HCT116 (cell line): ENCODE results near the gene PRMT9. TPM values are rescaled to one million over a fixed set of nuclear protein-coding genes. Genes with fewer than 3 reads are reported as not detected.

ENCODE experiments used
- ATAC-seq: fragments of 200-7000 bp; cut with Tn5 transposase; 2 replicates; pipeline ENCODE4 v1.9.1; 2020; ENCODE audit warnings: mild to moderate bottlenecking, moderate library complexity
- BruUV-seq: library from RNA; stranded (reverse); fragments of 400-500 nt; replicated peaks from 2 replicates; lab custom pipeline; 2021; lab: Mats Ljungman, UMichigan
- CTCF ChIA-PET: fragments of 300-600 bp; sonication (Branson Sonifier 250); formaldehyde crosslinking; loops from one replicate; lab custom pipeline; 2021; ENCODE audit warnings: antibody characterized with exemption; lab: Charles Lee
- POLR2A ChIA-PET: fragments of 300-600, 350-600 bp; sonication (Branson Sonifier 250); formaldehyde crosslinking; loops from one replicate; lab custom pipeline; 2021; ENCODE audit warnings: antibody characterized with exemption; lab: Charles Lee
- RAD21 ChIA-PET, 2 experiments: fragments of 300-600 bp; sonication (Branson Sonifier 250); formaldehyde crosslinking; loops; one replicate each; lab custom pipeline; 2023; ENCODE audit warnings: low total read pairs in 2 of 2; ENCODE audit not compliant: uncharacterized antibody in 2 of 2, unreplicated experiment in 2 of 2, low non-redundant PET in 1 of 2; lab: Charles Lee
- DNase-seq: peaks from one replicate; pipeline ENCODE4 v3.0.0-alpha.2; 2010; ENCODE audit warnings: low read depth, low spot score
- H2AFZ ChIP-seq: fragments of 200-600 bp; shearing (Covaris generic), sonication (generic); 2 replicates; pipeline ENCODE4 v1.6.1; 2017; ENCODE audit warnings: low read depth, mixed run types, mixed read lengths, antibody characterized with exemption, low read length; ENCODE audit not compliant: poor library complexity, severe bottlenecking
- H3K27ac ChIP-seq: 2 replicates; pipeline ENCODE4 v1.5.1; 2012; ENCODE audit warnings: low read depth, low read length
- H3K27me3 ChIP-seq: fragments of 200-600 bp; sonication (generic); 2 replicates; pipeline ENCODE4 v1.6.1; 2016; ENCODE audit warnings: mixed run types, low read length, mixed read lengths; ENCODE audit not compliant: insufficient read depth
- H3K36me3 ChIP-seq, 2 experiments: fragments of 200-500 bp in 1 of 2; fragments of 200-600 bp in 1 of 2; sonication (Bioruptor generic) in 1 of 2; sonication (generic) in 1 of 2; 2 replicates each; pipeline versions ENCODE4 v1.5.1 to v1.6.1; 2014 to 2016; ENCODE audit warnings: low read length in 2 of 2, inconsistent platforms in 1 of 2, mixed read lengths in 1 of 2, mixed run types in 1 of 2; ENCODE audit not compliant: insufficient read depth in 2 of 2, control insufficient read depth in 1 of 2
- H3K4me1 ChIP-seq, 2 experiments: fragments of 200-600 bp in 1 of 2; sonication (generic) in 1 of 2; 2 replicates each; pipeline versions ENCODE4 v1.5.1 to v1.6.1; 2012 to 2017; ENCODE audit warnings: low read length in 2 of 2, inconsistent platforms in 1 of 2, mild to moderate bottlenecking in 1 of 2, mixed read lengths in 1 of 2, mixed run types in 1 of 2, moderate library complexity in 1 of 2; ENCODE audit not compliant: insufficient read depth in 2 of 2, control insufficient read depth in 1 of 2
- H3K4me2 ChIP-seq: fragments of 200-600 bp; sonication (generic); 2 replicates; pipeline ENCODE4 v1.6.1; 2017; ENCODE audit warnings: mixed run types, low read length, mixed read lengths
- H3K4me3 ChIP-seq, 2 experiments: fragments of 200-600 bp in 1 of 2; sonication (generic) in 1 of 2; replicated peaks in 1 of 2; 2 replicates each; pipeline ENCODE4 v1.5.1; 2011 to 2016; ENCODE audit warnings: low read length in 2 of 2, control low read depth in 1 of 2, low read depth in 1 of 2, mild to moderate bottlenecking in 1 of 2, mixed read lengths in 1 of 2, mixed run types in 1 of 2
- H3K79me2 ChIP-seq: fragments of 200-600 bp; sonication (generic); 2 replicates; pipeline ENCODE4 v1.6.1; 2017; ENCODE audit warnings: mild to moderate bottlenecking, mixed run types, low read length, moderate library complexity, mixed read lengths; ENCODE audit not compliant: insufficient read depth
- H3K9ac ChIP-seq: fragments of 200-600 bp; sonication (generic); 2 replicates; pipeline ENCODE4 v1.6.1; 2016; ENCODE audit warnings: low read length, mixed read lengths
- H3K9me2 ChIP-seq: fragments of 200-600 bp; sonication (generic), shearing (Covaris generic); 2 replicates; pipeline ENCODE4 v1.6.1; 2017; ENCODE audit warnings: mixed run types, mild to moderate bottlenecking, moderate library complexity; ENCODE audit not compliant: insufficient read depth
- H3K9me3 ChIP-seq, 2 experiments: fragments of 200-500 bp in 1 of 2; fragments of 200-600 bp in 1 of 2; sonication (Bioruptor generic) in 1 of 2; sonication (generic) in 1 of 2; 2 replicates each; pipeline ENCODE4 v1.6.1; 2014 to 2017; ENCODE audit warnings: low read length in 2 of 2, mixed read lengths in 2 of 2, inconsistent platforms in 1 of 2, low read depth in 1 of 2, mild to moderate bottlenecking in 1 of 2, mixed run types in 1 of 2, moderate library complexity in 1 of 2; ENCODE audit not compliant: control insufficient read depth in 1 of 2, insufficient read depth in 1 of 2
- H4K20me1 ChIP-seq: fragments of 200-600 bp; sonication (generic), shearing (Covaris generic); 2 replicates; pipeline ENCODE4 v1.6.1; 2017; ENCODE audit warnings: mixed run types, mild to moderate bottlenecking, moderate library complexity; ENCODE audit not compliant: insufficient read depth
- CBX3 ChIP-seq: IDR thresholded peaks from 2 replicates; pipeline ENCODE4 v1.6.1; 2012; ENCODE audit warnings: low read depth
- CEBPB ChIP-seq: IDR thresholded peaks from 2 replicates; pipeline ENCODE4 v1.6.1; 2012; ENCODE audit warnings: low read depth
- CTCF ChIP-seq, 3 experiments: fragments of 200-600 bp in 1 of 3; sonication (generic) in 1 of 3; IDR thresholded peaks in 2 of 3; conservative IDR thresholded peaks in 1 of 3; 2 replicates each; pipeline ENCODE4 v1.5.1; 2012 to 2017; ENCODE audit warnings: low read depth in 2 of 3, low read length in 2 of 3, antibody characterized with exemption in 1 of 3, borderline replicate concordance in 1 of 3, control low read depth in 1 of 3, mild to moderate bottlenecking in 1 of 3, mixed read lengths in 1 of 3, mixed run types in 1 of 3, moderate library complexity in 1 of 3; ENCODE audit not compliant: insufficient read depth in 1 of 3
- EGR1 ChIP-seq: IDR thresholded peaks from 2 replicates; pipeline ENCODE4 v1.6.1; 2012; ENCODE audit warnings: low read depth
- EZH2phosphoT487 ChIP-seq: fragments of 200-600 bp; IDR thresholded peaks from 2 replicates; pipeline ENCODE4 v1.6.1; 2018; ENCODE audit warnings: antibody characterized with exemption, borderline replicate concordance
- FOSL1 ChIP-seq: IDR thresholded peaks from 2 replicates; pipeline ENCODE4 v1.6.1; 2012; ENCODE audit warnings: low read depth
- JUND ChIP-seq: IDR thresholded peaks from 2 replicates; pipeline ENCODE4 v1.6.1; 2012
- POLR2AphosphoS5 ChIP-seq: IDR thresholded peaks from 2 replicates; pipeline ENCODE4 v1.6.1; 2011; ENCODE audit warnings: mild to moderate bottlenecking, low read depth, low read length, moderate library complexity
- RAD21 ChIP-seq: IDR thresholded peaks from 2 replicates; pipeline ENCODE4 v1.6.1; 2012; ENCODE audit warnings: low read depth, mild to moderate bottlenecking
- REST ChIP-seq: IDR thresholded peaks from 2 replicates; pipeline ENCODE4 v1.6.1; 2012; ENCODE audit warnings: low read depth
- ZBTB33 ChIP-seq: IDR thresholded peaks from 2 replicates; pipeline ENCODE4 v1.6.1; 2011; ENCODE audit warnings: mild to moderate bottlenecking, low read length, moderate library complexity; ENCODE audit not compliant: insufficient replicate concordance; ENCODE audit errors: extremely low read depth
- intact Hi-C: fragments of 100-400 bp; cut with micrococcal nuclease; formaldehyde crosslinking; loops from 2 replicates; pipeline ENCODE4 v1.10.0; 2022
- total RNA-seq: library from RNA; stranded (reverse); gene quantifications from one replicate; pipeline ENCODE4 v1.2.1, GENCODE V29; 2021; ENCODE audit not compliant: unreplicated experiment
- TF ChIP-seq, protein P1 (sequence below): IDR thresholded peaks from 2 replicates; pipeline ENCODE4 v1.6.1; 2012
- TF ChIP-seq, protein P2 (sequence below): IDR thresholded peaks from 2 replicates; pipeline ENCODE4 v1.6.1; 2012

The PRMT9 gene
- total RNA-seq, 1 experiment from 2014 or later: 5.8 TPM

DNA sequence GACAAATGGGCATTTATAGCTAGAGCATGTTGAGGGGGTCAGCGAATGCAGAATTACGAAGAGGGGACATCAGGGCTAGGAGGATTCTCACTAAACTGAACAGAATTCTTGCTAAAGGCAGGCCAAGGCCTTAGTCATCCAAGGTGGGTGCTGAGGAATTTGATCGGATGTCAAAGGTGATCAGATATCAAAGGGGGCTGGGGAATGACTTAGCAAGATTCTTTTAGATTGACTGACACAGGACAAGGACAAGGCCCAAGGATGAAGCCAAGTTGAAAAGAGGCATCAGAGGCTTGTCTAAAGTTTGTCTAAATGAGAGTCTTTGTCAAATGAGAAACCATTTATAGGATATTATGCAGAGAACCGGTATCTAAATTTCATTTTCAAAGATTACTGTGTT is 57.1 kb downstream of the PRMT9 start:
- ChIA-PET POLR2A (no interaction called here), RAD21 (interaction anchor here in 1 of 2 experiments (0.6 kb wide), 1 partner anchor 35 kb away, joined by 4 read pairs; no protein-coding TSS in a partner anchor)
- Histone ChIP-seq H4K20me1 (no peaks in the 10 kb centered on the region), H3K9me3 (no peaks in the 10 kb centered on the region)
- TF ChIP-seq CTCF (IDR thresholded peaks at IDR 0.05 in 2 of 3, conservative IDR thresholded peaks at IDR 0.05 in 1 of 3; ENCODE audit: borderline replicate concordance in 1 of 3, insufficient read depth in 1 of 3, low read depth in 2 of 3, low read length in 2 of 3) (no peak), ZBTB33 (no peak), REST (no peak), FOSL1 (no peak), CBX3 (no peak), RAD21 (no peak), JUND (no peak), EGR1 (no peak), POLR2AphosphoS5 (no peak), CEBPB (no peak), EZH2phosphoT487 (no peak)
- TF ChIP-seq, protein P1, sequence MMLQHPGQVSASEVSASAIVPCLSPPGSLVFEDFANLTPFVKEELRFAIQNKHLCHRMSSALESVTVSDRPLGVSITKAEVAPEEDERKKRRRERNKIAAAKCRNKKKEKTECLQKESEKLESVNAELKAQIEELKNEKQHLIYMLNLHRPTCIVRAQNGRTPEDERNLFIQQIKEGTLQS: no peak
- TF ChIP-seq, protein P2, sequence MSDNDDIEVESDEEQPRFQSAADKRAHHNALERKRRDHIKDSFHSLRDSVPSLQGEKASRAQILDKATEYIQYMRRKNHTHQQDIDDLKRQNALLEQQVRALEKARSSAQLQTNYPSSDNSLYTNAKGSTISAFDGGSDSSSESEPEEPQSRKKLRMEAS: no peak
- TF ChIP-seq, all 23 proteins: peak for 0
- BruUV-seq: no TSS peak
- peaks cover 11% of the 10 kb centered on the region for H3K79me2 ChIP-seq
- no peak overlapping the region for H3K4me2 ChIP-seq
- peaks cover 27 to 37% of the 10 kb centered on the region in 2 experiments; a peak in 3 of 4 replicates for H3K36me3 ChIP-seq
- H3K9ac ChIP-seq: no peak overlapping the region
- no peak overlapping the region for H2AFZ ChIP-seq
- DNase-seq: no peak
- no peak overlapping the region for H3K4me3 ChIP-seq
- intact Hi-C loops: no loop called here
- no peak for ATAC-seq
- H3K27me3 ChIP-seq: no peaks in the 10 kb centered on the region
- H3K9me2 ChIP-seq: no peaks in the 10 kb centered on the region
- peaks cover 0 to 3% of the 10 kb centered on the region in 2 experiments; a peak in 1 of 4 replicates for H3K4me1 ChIP-seq
- H3K27ac ChIP-seq: no peak overlapping the region
- CTCF ChIA-PET: no interaction called here
